D721Med (cell line): ENCODE results near the gene FOXP1.

Experiments used
- DNase-seq: peaks from one replicate; pipeline ENCODE4 v3.0.0; 2011; ENCODE audit warnings: low spot score; ENCODE audit not compliant: insufficient read length
- FAIRE-seq: peaks from 2 replicates; lab custom pipeline; 2011; peaks lifted over from hg19 to GRCh38; lab: Jason Lieb, UNC
- CTCF ChIP-seq: IDR thresholded peaks from 2 replicates; pipeline ENCODE4 v1.5.1; 2012; ENCODE audit warnings: mild to moderate bottlenecking, control low read depth; ENCODE audit not compliant: insufficient read depth; ENCODE audit errors: missing control alignments

FOXP1 gene

GRCh38 chr3:71525391-71525790, 58.1 kb downstream of the FOXP1 start:
- FAIRE-seq = no peak
- TF ChIP-seq CTCF = no peak
- DNase-seq = no peak

GRCh38 chr3:71524672-71525071, 58.9 kb downstream of the FOXP1 start:
- FAIRE-seq = no peak
- no peak for DNase-seq
- TF ChIP-seq CTCF = no peak

GRCh38 chr3:71523628-71524027, 59.9 kb downstream of the FOXP1 start:
- no peak for FAIRE-seq
- no peak for TF ChIP-seq CTCF
- no peak for DNase-seq

GRCh38 chr3:71521940-71522876, 61.3 kb downstream of the FOXP1 start:
- DNase-seq (no peak), FAIRE-seq (no peak)
- TF ChIP-seq CTCF = no peak

- FAIRE-seq (no peak), DNase-seq (no peak)
- TF ChIP-seq CTCF = no peak
Measured at GRCh38 chr3:71521021-71521352, 62.5 kb downstream of the FOXP1 start.

- FAIRE-seq = no peak
Measured at GRCh38 chr3:71520161-71521020, 63.1 kb downstream of the FOXP1 start.

More at GRCh38 chr3:71520161-71521020, 63.1 kb downstream of the FOXP1 start:
- no peak for DNase-seq
- no peak for TF ChIP-seq CTCF
